Gastrocnemius medialis (tissue), 4 donors: ENCODE results near the gene BDKRB1. TPM values are rescaled to one million over a fixed set of nuclear protein-coding genes. Genes with fewer than 3 reads are reported as not detected.

Experiments
- ATAC-seq, 2 donors: fragments of 150-250 bp; one replicate each; pipeline ENCODE4 v1.9.1; 2016
- DNase-seq, 2 donors: peaks; one replicate each; pipeline ENCODE4 v3.0.0-alpha.2; 2019
- H3K27ac ChIP-seq, 4 donors: fragments of 200-600 bp; sonication (generic); 1 replicate in 1 of 4; 2 replicates in 3 of 4; pipeline ENCODE4 v1.5.1; 2016 to 2018; ENCODE audit warnings: mild to moderate bottlenecking in 2 of 4, moderate library complexity in 1 of 4
- H3K27me3 ChIP-seq, 3 donors: fragments of 200-600 bp; sonication (generic) in 2 of 3; 1 replicate in 1 of 3; 2 replicates in 2 of 3; pipeline versions ENCODE4 v1.5.1 to v1.6.0; 2016 to 2019; ENCODE audit warnings: mild to moderate bottlenecking in 1 of 3, moderate library complexity in 1 of 3
- H3K36me3 ChIP-seq, 2 donors: fragments of 200-600 bp; sonication (generic) in 1 of 2; one replicate each; pipeline ENCODE4 v1.5.1; 2017 to 2018
- H3K4me1 ChIP-seq, 2 donors: fragments of 200-600 bp; sonication (generic) in 1 of 2; one replicate each; pipeline ENCODE4 v1.5.1; 2016 to 2017; ENCODE audit warnings: mild to moderate bottlenecking in 2 of 2
- H3K4me3 ChIP-seq, 4 donors: fragments of 200-600 bp; sonication (generic) in 3 of 4; 1 replicate in 1 of 4; 2 replicates in 3 of 4; pipeline ENCODE4 v1.5.1; 2016 to 2019; ENCODE audit warnings: mild to moderate bottlenecking in 2 of 4
- H3K9me3 ChIP-seq, 3 donors: fragments of 200-600 bp; sonication (generic) in 2 of 3; 1 replicate in 1 of 3; 2 replicates in 2 of 3; pipeline ENCODE4 v1.5.1; 2016 to 2019
- POLR2A ChIP-seq, 2 donors: fragments of 450-650 bp; IDR thresholded peaks; one replicate each; pipeline ENCODE4 v1.6.1; 2017; ENCODE audit warnings: antibody characterized with exemption in 2 of 2, mild to moderate bottlenecking in 2 of 2, moderate library complexity in 2 of 2
- in situ Hi-C, 4 donors: fragments of 200-750 bp; cut with MboI; loops; one replicate each; pipeline versions ENCODE4 v1.15.0 to v1.8.0; 2017; ENCODE audit warnings: low sequenced_read_pairs in 4 of 4
- intact Hi-C: fragments of 100-400 bp; cut with DNase I; formaldehyde crosslinking; loops from one replicate; pipeline ENCODE4 v1.15.1; 2023; ENCODE audit warnings: low total_unique reads
- total RNA-seq, 4 donors: library from RNA; depleted of rRNA; stranded (reverse); fragments of >200 nt; gene quantifications; one replicate each; pipeline versions ENCODE4 v1.1.0 to v1.2.3, GENCODE V29; 2016
- TF ChIP-seq, protein P1 (sequence below), 5 experiments: fragments of 450-650 bp in 3 of 5; fragments of 200-600 bp in 2 of 5; sonication (generic) in 2 of 5; IDR thresholded peaks in 4 of 5; conservative IDR thresholded peaks in 1 of 5; 1 replicate in 4 of 5; 2 replicates in 1 of 5; pipeline ENCODE4 v1.5.1; 2016 to 2019; ENCODE audit warnings: antibody characterized with exemption in 5 of 5, mild to moderate bottlenecking in 3 of 5, moderate library complexity in 3 of 5

Gene BDKRB1
- total RNA-seq, 4 donors from 2014 or later: not detected

DNA sequence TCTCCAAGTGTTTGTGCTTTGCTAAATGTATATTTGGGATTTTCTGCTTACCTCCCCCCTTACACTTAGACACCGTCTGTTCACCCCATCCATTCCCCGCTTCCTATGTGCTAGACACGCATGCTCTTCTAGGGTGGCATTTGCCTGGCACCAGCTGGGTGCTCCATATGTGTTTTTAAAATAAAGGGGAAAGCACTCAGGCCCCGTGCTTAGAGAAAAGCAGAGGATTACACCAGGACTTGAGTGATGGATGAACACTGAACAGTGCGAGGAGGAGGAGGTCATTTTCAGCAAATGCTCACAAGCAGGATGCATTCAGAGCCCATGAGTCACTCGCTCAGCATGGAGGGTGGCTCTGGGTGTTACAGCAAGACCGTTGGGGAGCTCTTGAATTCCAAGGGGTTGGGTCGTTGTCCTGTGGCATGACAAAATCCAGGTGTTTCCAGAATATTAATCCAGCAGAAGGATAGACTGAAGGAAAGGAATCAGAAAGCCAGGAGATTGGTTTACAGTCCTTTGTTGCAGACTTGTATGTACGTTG lies 2.9 kb upstream of the BDKRB1 start:
- in situ Hi-C loops: loop anchor here in 1 of 4 donors (25.0 kb wide), 1 partner anchor 691 kb away; no protein-coding TSS in a partner anchor
- peaks cover 0 to 3% of the 10 kb centered on the region in 2 donors for H3K4me1 ChIP-seq

DNA sequence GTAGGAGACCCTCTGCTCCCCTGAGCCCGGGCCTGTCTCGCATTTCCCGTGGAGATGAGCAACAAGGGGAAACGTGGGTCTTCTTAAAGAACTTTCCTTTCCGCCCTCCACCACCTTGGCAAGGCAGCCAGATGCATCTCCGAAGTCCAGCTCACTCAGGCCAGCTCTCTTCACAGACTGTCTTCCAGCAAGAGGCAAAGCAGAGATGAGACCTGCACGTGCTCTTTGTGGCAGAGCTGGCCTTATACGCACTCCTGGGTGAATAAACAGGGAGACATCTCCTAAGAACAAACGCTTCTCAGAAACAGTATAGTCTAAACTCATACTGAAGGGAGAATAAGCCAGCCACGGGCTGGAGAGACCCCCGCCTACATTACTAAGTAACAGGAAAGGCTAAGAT lies 1.3 kb upstream of the BDKRB1 start:
- Histone ChIP-seq H3K4me1 (peaks cover 0 to 3% of the 10 kb centered on the region in 2 donors), H3K4me3 (no peak overlapping the region), H3K27me3 (peaks cover 0 to 5% (median 0%) of the 10 kb centered on the region in 3 donors), H3K36me3 (no peaks in the 10 kb centered on the region), H3K27ac (no peak overlapping the region), H3K9me3 (no peaks in the 10 kb centered on the region)
- TF ChIP-seq POLR2A (IDR thresholded peaks at IDR 0.05): no peak
- TF ChIP-seq, protein P1, sequence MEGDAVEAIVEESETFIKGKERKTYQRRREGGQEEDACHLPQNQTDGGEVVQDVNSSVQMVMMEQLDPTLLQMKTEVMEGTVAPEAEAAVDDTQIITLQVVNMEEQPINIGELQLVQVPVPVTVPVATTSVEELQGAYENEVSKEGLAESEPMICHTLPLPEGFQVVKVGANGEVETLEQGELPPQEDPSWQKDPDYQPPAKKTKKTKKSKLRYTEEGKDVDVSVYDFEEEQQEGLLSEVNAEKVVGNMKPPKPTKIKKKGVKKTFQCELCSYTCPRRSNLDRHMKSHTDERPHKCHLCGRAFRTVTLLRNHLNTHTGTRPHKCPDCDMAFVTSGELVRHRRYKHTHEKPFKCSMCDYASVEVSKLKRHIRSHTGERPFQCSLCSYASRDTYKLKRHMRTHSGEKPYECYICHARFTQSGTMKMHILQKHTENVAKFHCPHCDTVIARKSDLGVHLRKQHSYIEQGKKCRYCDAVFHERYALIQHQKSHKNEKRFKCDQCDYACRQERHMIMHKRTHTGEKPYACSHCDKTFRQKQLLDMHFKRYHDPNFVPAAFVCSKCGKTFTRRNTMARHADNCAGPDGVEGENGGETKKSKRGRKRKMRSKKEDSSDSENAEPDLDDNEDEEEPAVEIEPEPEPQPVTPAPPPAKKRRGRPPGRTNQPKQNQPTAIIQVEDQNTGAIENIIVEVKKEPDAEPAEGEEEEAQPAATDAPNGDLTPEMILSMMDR (IDR thresholded peaks at IDR 0.05 in 4 of 5, conservative IDR thresholded peaks at IDR 0.05 in 1 of 5): no peak
- in situ Hi-C loops: loop anchor here in 1 of 4 donors (25.0 kb wide), 1 partner anchor 692 kb away; no protein-coding TSS in a partner anchor
- intact Hi-C loops: no loop called here
- ATAC-seq (no peak), DNase-seq (no peak)

More for the DNA sequence above, 2.9 kb upstream of the BDKRB1 start:
- TF ChIP-seq POLR2A (IDR thresholded peaks at IDR 0.05): no peak
- TF ChIP-seq, protein P1 (IDR thresholded peaks at IDR 0.05 in 4 of 5, conservative IDR thresholded peaks at IDR 0.05 in 1 of 5): no peak
- DNase-seq (no peak), ATAC-seq (no peak)
- Histone ChIP-seq H3K9me3 (no peaks in the 10 kb centered on the region), H3K36me3 (no peaks in the 10 kb centered on the region), H3K27me3 (peaks cover 0 to 5% (median 0%) of the 10 kb centered on the region in 3 donors), H3K27ac (no peak overlapping the region), H3K4me3 (no peak overlapping the region)
- intact Hi-C loops: no loop called here

DNA sequence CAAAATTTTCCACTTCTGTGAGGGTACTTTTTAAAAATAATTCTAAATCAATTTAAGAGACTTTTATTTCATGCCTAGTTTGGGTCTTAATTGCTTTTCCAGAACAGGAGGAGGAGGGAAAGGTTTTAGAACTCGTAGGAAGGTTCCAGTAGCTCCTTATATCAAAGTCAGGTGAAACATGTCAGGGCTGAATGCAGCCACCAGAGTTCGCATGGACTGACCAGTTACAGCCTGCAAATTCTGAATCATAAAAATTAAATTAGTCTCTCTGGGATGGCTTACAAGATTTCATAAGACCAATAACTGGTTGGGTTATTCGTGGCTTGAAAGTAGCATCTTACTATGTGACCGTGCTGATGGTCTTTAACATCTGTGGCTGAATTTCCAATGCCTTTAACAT lies 397 bp downstream of the BDKRB1 start:
- peaks cover 0 to 5% (median 1%) of the 10 kb centered on the region in 3 donors for H3K27me3 ChIP-seq
- H3K4me1 ChIP-seq: peaks cover 0 to 3% of the 10 kb centered on the region in 2 donors
- no peaks in the 10 kb centered on the region for H3K36me3 ChIP-seq
- TF ChIP-seq, protein P1 (IDR thresholded peaks at IDR 0.05 in 4 of 5, conservative IDR thresholded peaks at IDR 0.05 in 1 of 5): no peak
- TF ChIP-seq POLR2A (IDR thresholded peaks at IDR 0.05): no peak
- in situ Hi-C loops (loop anchor here in 1 of 4 donors (25.0 kb wide), 1 partner anchor 694 kb away; no protein-coding TSS in a partner anchor), intact Hi-C loops (no loop called here)
- DNase-seq: no peak
- no peak for ATAC-seq
- H3K27ac ChIP-seq: no peak overlapping the region
- no peaks in the 10 kb centered on the region for H3K9me3 ChIP-seq
- H3K4me3 ChIP-seq: no peak overlapping the region

DNA sequence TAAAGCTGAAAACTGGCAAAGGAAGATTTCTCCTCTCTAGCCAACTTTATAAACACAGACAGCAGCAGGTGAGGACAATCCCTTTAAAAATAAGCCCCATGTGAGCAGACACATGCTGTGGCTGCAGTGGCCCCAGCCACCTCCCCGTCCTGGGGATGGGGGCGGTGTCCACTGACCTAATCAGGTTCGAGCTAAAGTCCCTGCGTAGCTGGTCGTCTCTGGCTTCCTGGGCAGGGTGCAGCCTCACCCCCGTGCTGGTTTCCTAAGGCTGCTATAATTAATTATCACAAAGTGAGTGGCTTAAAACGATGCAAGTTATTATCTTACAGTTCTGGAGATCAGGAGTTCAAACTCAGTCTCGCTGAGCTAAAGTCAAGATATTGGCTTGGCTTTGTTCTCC lies 1.0 kb downstream of the BDKRB1 start:
- Histone ChIP-seq H3K36me3 (no peaks in the 10 kb centered on the region), H3K27me3 (peaks cover 0 to 8% (median 5%) of the 10 kb centered on the region in 3 donors)

More for the DNA sequence above, 1.0 kb downstream of the BDKRB1 start:
- ATAC-seq: no peak
- intact Hi-C loops: no loop called here
- peaks cover 0 to 3% of the 10 kb centered on the region in 2 donors for H3K4me1 ChIP-seq
- H3K4me3 ChIP-seq: no peak overlapping the region
- H3K27ac ChIP-seq: no peak overlapping the region
- in situ Hi-C loops: loop anchor here in 1 of 4 donors (25.0 kb wide), 1 partner anchor 695 kb away; no protein-coding TSS in a partner anchor
- no peak for DNase-seq
- no peaks in the 10 kb centered on the region for H3K9me3 ChIP-seq
- TF ChIP-seq, protein P1 (IDR thresholded peaks at IDR 0.05 in 4 of 5, conservative IDR thresholded peaks at IDR 0.05 in 1 of 5): no peak
- TF ChIP-seq POLR2A (IDR thresholded peaks at IDR 0.05): no peak
